M059J (cell line): ENCODE measurements around the gene MMD2. TPM values are rescaled to one million over a fixed set of nuclear protein-coding genes. Genes with fewer than 3 reads are reported as not detected.

Experiments
- DNase-seq: peaks from one replicate; pipeline ENCODE4 v3.0.0-alpha.2; 2012; ENCODE audit warnings: low read depth
- total RNA-seq: library from RNA; depleted of rRNA; stranded (reverse); fragments of >200 nt; shearing (Covaris generic); gene quantifications from 2 replicates; pipeline ENCODE4 v1.2.3, GENCODE V29; 2014

MMD2 gene
- total RNA-seq, 1 experiment from 2014 or later: not detected

- DNase-seq: no peak
These were observed 319 bp upstream of the MMD2 start for GRCh38 chr7:4959306-4959705.

DNA sequence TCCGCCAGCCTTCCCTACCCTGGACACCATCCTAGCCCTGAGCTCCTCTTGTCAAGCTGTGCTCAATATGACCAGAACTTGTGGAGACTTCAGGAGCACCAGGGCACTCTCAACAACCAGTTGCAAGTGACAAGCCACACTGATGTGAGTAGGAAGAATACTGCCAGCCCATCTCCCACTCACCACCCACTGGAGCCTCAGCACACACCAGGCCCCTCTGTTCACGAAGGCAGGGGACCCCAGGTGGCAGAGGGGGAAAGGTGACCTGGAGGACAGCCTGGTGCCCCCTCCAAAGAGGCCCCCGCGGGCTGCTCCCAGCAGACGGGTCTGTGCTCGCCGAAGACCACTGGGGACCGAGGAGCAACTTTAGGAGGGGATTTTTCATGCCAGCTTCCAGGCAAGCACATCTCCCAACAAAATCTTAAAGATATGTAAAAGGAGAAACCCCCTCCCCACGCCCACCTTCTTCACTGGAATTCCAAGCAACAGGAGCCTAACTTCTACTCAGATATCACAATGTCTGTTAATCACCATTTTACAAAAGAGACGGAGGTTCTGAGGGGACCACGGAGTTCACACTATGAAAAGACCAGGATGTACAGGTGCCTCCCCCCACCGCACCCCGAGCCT is 1.0 kb downstream of the MMD2 start:
- DNase-seq: no peak

DNA sequence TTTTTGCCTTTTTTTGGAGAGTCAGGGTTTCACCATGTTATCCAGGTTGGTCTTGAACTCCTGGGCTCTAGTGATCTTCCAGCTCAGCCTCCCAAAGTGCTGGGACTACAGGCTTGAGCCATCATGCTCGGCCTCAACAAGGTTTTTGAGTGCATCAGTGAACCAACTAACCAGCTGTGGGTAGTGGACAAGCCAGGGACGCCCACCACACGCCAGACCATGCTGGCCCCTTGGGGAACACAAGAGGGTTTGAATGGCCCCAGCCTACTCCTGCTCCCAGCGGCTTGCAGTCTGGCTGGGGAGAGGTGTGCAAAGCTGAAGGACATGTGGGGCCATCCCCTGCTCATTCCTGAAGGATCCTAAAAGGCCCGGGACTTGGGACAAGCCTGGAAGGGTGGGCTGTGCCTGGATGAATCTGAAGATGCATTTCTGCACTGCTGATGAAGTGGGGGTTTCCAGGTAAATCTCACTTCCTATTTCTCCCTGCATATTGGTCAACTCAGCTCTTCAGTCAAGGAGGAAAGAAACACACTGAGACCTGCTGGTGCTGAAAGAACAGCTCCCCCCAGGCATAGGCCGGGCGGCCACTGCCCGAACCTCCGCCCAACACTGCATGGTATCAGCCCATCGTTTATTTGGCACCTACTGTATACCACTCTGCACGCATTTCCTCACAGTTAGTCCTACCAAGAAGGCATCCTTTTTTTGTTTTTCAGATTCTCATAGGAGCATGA is 6.9 kb downstream of the MMD2 start:
- DNase-seq: peak; percentile 38

GRCh38 chr7:4951304-4951703 is 7.7 kb downstream of the MMD2 start:
- no peak for DNase-seq

- DNase-seq: no peak
These were observed 10.6 kb downstream of the MMD2 start for GRCh38 chr7:4948402-4948801.

DNA sequence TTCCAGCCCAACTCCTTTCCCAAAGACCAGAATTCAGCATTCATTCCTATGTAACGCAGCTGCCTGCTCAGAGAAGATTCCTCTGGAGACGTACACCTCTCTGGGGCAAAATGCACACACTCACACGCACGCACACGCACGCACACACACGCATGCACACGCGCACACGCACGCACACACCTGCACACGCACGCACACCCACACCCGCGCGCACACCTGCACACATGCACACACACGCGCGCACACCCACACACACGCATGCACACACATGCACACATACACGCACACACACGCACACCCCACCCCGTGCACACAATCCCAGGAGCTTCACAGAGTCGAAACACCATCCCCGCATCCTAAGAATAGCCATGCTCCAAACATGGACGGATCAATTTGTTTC is 13.0 kb downstream of the MMD2 start:
- DNase-seq: no peak

- DNase-seq: no peak
These were observed 14.0 kb downstream of the MMD2 start for GRCh38 chr7:4944939-4945338.

DNA sequence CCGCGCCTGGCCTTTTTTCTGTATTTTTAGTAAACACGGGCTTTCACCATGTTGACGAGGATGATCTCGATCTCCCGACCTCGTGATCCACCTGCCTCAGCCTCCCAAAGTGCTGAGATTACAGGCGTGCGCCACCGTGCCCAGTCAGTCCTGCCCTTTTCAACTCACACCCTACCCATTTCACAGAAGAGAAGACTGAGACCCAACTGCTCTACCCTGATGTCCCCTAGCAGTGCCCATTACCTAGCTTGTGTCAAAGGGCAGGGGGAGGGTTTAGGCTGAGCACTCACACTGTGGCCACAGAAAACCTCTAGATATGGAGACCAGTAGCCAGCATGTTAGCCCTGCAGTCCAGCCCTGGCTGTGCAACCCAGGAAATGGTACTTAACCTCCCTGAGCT is 15.7 kb downstream of the MMD2 start:
- DNase-seq: no peak

GRCh38 chr7:4939971-4940728 is 18.8 kb downstream of the MMD2 start:
- DNase-seq: no peak

GRCh38 chr7:4937411-4937810 is 21.6 kb downstream of the MMD2 start:
- DNase-seq: no peak

DNA sequence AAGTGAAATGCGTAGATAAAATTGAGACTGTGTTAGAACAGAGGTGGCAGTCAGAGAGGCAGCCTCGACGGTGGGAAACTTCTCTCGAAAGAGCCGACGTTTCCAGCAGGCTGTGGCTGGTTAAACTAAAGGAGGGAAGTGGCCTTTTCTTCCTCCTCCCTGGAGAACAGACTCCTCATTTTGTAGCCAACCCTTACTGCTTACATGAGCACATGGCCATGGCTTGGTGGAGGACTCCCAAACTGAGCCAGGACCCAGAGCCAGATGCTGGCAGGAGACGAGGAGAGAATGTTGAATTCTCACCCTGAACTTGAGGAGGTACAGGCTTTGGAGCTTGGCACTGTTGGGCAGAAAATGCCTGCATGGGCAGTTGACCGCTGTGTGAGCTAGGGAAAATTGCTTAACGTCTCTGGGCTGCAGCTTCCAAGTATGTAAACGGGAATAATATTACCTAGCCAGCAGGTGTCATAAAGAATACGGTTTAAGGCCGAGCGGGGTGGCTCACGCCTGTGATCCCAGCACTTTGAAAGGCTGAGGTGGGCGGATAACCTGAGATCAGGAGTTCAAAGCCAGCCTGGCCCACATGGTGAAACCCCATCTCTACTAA is 24.5 kb downstream of the MMD2 start:
- no peak for DNase-seq

- DNase-seq: peak; percentile 59
These were observed 27.0 kb downstream of the MMD2 start for GRCh38 chr7:4931943-4932342.

- DNase-seq: no peak
These were observed 30.0 kb downstream of the MMD2 start for GRCh38 chr7:4929005-4929404.

- DNase-seq: no peak
These were observed 30.5 kb downstream of the MMD2 start for GRCh38 chr7:4928445-4928844.

DNA sequence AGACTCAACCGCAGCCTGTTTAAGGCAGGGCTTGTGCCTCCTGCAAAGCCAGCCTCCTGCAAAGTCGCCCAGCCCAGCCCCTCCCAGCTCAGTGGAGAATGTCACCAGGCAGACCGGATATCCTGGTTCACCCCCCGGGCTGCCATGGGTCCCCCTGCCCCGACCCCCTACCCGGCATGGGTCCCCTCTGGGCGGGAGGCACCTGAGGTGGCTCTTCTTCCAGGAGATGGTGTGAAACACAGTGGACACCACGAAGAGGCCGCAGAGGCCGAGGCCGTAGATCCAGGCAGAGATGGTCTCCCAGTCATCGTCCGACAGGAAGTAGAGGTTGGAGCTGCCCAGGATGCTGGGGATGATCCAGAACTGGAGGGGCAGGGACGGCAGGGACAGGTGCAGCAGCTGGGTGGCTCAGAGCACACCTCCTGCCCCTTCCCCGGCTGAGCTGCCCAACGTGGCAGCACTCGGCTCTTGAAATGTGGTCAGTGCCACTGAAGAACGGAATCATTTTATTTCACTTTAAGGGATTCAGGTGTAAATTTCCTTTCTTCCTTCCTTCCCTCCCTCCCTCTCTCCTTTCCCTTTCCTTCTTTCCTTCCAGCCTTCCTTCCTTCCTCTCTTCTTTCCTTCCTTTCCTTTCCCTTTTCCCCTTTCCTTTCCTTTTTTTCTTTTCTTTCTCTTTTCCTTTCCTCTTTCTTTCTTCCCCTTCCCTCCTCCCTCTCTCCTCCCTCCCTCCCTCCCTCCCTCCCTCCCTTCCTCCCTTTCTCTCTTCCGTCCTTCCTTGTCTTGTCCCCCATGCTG is 38.8 kb downstream of the MMD2 start:
- DNase-seq: no peak

DNA sequence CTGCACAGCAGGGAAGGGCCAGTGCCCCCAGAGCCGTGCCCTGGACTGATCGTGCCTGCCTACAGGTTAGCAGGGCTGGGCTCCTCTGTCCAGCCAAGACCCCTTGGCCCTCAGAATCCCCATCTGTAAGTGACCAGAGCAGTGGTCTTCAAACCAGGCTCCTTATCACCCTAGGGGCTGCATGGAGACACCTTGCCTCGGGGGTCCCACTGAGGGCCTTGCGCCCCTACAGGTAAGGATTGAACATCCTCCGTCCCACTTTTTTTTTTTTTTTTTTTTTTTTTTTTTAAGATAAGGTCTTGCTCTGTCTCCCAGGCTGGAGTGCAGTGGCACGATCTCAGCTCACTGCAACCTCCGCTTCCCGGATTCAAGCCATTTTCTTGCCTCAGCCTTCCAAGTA is 42.9 kb downstream of the MMD2 start:
- no peak for DNase-seq

DNA sequence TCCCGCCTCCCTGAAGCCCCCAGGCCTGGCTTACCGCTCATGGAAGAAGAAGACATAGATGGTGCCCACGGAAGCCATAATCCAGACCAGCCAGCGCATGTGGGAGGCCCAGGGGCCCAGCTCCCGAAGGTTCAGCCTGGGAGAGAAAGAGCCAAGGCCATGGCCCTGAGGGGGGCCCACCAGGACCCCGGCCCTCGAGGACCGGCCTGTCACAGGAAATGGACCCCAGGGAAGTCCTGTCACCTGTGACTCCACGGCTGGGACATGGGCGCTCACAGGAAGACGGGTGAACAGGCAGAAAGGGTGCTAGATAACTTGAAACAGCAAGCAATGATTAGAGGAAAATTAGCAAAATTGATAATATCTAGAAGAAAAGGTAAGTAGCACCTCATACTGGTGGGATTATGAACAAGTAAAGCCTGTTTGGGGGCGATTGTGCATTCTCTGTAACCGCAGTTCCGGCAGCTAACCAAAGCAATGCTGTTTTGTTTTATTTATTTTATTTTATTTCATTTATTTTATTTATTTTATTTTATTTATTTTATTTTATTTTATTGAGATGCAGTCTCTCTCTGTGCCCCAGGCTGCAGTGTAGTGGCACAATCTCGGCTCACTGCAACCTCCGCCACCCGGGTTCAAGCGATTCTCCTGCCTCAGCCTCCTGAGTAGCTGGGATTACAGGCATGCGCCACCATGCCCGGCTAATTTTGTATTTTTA is 47.7 kb downstream of the MMD2 start:
- DNase-seq: no peak

DNA sequence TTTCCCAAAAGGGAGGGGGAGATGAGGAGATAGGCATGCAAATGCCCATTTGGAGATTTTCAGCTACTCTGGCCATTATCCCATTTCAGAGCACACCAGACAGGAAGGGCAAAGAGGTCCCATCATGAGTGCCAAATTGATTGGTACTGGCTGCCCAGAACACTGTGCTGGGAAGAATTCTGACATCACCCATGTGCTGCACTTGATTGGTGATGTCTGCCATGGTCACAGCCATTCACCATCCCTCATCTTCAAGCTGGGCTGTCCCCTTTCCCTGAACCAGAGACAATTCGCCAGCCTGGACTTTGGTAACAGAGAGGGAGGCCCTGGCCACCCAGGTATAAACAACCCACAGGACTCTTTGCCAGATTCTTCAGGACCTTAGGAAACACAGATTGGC is 52.3 kb downstream of the MMD2 start:
- DNase-seq: no peak

DNA sequence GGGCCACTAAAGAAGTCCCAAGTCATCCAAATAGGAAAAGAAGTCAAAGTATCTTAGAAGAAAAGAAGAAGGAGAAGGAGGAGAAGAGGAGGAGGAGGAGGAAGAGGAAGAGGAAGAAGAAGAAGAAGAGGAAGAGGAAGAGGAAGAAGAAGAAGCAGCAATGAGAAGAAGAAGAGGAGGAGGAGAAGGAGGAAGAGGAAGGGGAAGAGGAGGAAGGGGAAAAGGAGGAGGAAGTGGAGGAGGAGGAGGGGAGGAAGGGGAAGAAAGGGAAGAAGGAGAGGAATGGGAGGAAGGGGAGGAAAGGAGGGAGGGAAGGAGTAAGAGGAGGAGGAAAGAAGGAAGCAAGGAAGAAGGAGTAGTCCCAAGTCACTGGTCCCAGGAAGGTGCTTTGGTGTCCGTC is 53.8 kb downstream of the MMD2 start:
- no peak for DNase-seq

GRCh38 chr7:4904346-4904745 is 54.6 kb downstream of the MMD2 start:
- DNase-seq: no peak

- DNase-seq: no peak
These were observed 63.2 kb downstream of the MMD2 start for GRCh38 chr7:4895766-4896165.
